B cell (primary cell): Measurements from ENCODE around the gene TEP1.
A peak's percentile ranks its signal among the peaks of the same experiment; 100 is the strongest.

ENCODE experiments used
- EZH2 ChIP-seq: IDR thresholded peaks from 2 replicates; pipeline ENCODE4 v1.6.1; 2012; ENCODE audit warnings: borderline replicate concordance, low read depth, mild to moderate bottlenecking, moderate library complexity, low read length; ENCODE audit not compliant: insufficient read depth, poor library complexity, severe bottlenecking
- TF ChIP-seq, protein P1 (sequence below): fragments of 200-600 bp; IDR thresholded peaks from one replicate; pipeline ENCODE4 v1.8.0; 2022; ENCODE audit warnings: antibody characterized with exemption, mild to moderate bottlenecking

DNA sequence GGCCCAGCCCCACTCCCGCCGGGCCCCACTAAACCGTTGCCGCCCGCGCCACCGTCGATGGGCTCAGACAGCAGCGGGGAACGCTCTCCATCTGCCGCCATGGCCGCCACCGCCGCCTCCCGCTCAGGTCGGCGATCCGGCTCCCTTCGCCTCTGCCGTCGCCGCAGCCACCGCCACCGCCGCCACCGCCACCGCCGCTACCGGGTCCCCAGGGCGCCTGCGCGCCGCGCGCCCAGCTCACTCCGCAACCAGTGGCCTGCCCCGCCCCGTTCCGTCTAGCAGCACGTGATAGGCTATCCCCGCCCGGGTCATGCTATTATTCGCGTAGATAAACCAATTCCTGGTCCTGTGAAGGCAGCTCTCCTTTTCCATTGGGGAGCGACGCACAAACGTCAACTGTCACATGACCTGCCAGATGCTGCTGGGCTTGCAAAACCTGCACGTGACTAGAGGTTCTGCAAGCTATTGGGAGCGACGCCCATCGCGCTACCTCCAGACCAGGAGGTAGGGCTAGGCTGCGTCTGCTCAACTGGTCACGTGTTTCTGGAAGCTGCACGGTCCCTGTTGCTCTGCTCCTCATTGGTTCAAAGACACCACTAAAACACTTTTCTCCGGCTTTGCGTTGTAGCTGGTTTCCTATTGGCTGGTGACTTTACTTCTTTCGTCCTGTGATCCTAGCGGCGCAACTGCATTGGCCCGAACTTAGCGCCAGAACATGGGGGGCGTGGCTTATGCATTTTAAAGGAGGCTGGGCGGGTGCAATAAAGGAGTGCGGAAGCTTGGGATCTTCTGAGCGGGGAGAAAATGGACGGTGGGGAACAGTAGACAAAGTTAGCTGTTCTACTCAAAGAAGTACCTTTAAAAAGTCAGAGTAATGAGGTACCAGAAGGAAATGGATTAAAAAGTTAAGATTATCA lies 48.2 kb upstream of the TEP1 start, which contains the start of gene PIP4P1:
- TF ChIP-seq, protein P1, sequence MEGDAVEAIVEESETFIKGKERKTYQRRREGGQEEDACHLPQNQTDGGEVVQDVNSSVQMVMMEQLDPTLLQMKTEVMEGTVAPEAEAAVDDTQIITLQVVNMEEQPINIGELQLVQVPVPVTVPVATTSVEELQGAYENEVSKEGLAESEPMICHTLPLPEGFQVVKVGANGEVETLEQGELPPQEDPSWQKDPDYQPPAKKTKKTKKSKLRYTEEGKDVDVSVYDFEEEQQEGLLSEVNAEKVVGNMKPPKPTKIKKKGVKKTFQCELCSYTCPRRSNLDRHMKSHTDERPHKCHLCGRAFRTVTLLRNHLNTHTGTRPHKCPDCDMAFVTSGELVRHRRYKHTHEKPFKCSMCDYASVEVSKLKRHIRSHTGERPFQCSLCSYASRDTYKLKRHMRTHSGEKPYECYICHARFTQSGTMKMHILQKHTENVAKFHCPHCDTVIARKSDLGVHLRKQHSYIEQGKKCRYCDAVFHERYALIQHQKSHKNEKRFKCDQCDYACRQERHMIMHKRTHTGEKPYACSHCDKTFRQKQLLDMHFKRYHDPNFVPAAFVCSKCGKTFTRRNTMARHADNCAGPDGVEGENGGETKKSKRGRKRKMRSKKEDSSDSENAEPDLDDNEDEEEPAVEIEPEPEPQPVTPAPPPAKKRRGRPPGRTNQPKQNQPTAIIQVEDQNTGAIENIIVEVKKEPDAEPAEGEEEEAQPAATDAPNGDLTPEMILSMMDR: no peak
- peak; percentile 88 for TF ChIP-seq EZH2
